GM12878 (cell line): Measurements from ENCODE around the gene NXPE1.

Experiments
- BCL11A ChIP-seq: IDR thresholded peaks from 2 replicates; pipeline ENCODE4 v1.6.1; 2011; ENCODE audit warnings: low read depth, low read length
- CTCF ChIP-seq, 3 experiments: IDR thresholded peaks in 2 of 3; conservative IDR thresholded peaks in 1 of 3; 2 replicates each; pipeline ENCODE4 v1.5.1; 2011; ENCODE audit warnings: low read depth in 3 of 3, low read length in 3 of 3, mild to moderate bottlenecking in 3 of 3, control low read depth in 2 of 3, moderate library complexity in 2 of 3, inconsistent platforms in 1 of 3, mixed read lengths in 1 of 3; ENCODE audit not compliant: control insufficient read depth in 2 of 3, insufficient read depth in 1 of 3; ENCODE audit errors: extremely low read depth in 1 of 3
- ELK1 ChIP-seq: IDR thresholded peaks from 2 replicates; pipeline ENCODE4 v1.6.1; 2012; ENCODE audit warnings: low read depth, low read length, improper control_type of control experiment
- IRF5 ChIP-seq: fragments of 450-650 bp; IDR thresholded peaks from 2 replicates; pipeline ENCODE4 v1.6.1; 2017; ENCODE audit warnings: borderline replicate concordance
- MYB ChIP-seq: fragments of 150-350 bp; IDR thresholded peaks from 2 replicates; pipeline ENCODE4 v1.6.1; 2014; ENCODE audit warnings: mild to moderate bottlenecking, low read depth, low read length, borderline replicate concordance
- POLR2A ChIP-seq: IDR thresholded peaks from 2 replicates; pipeline ENCODE4 v1.6.1; 2011; ENCODE audit warnings: low read depth, mild to moderate bottlenecking, low read length
- POU2F2 ChIP-seq: IDR thresholded peaks from 3 replicates; pipeline ENCODE4 v1.6.1; 2011; ENCODE audit warnings: low read depth, mild to moderate bottlenecking, low read length, borderline replicate concordance
- RB1 ChIP-seq: fragments of 450-650 bp; formaldehyde crosslinking; IDR thresholded peaks from 2 replicates; pipeline ENCODE4 v1.6.1; 2017; ENCODE audit warnings: mild to moderate bottlenecking, borderline replicate concordance
- RELA ChIP-seq: fragments of 450-650 bp; IDR thresholded peaks from 2 replicates; pipeline ENCODE4 v1.8.0; 2014; ENCODE audit warnings: borderline replicate concordance; ENCODE audit not compliant: partially characterized antibody
- TAF1 ChIP-seq: IDR thresholded peaks from 2 replicates; pipeline ENCODE4 v1.6.1; 2011; ENCODE audit warnings: mild to moderate bottlenecking, low read depth, low read length, borderline replicate concordance
- USF2 ChIP-seq: IDR thresholded peaks from 2 replicates; pipeline ENCODE4 v1.6.1; 2011; ENCODE audit warnings: low read depth, low read length, improper control_type of control experiment, borderline replicate concordance

- TF ChIP-seq CTCF (IDR thresholded peaks at IDR 0.05 in 2 of 3, conservative IDR thresholded peaks at IDR 0.05 in 1 of 3; ENCODE audit: control insufficient read depth in 2 of 3, extremely low read depth in 1 of 3, insufficient read depth in 1 of 3, low read depth in 3 of 3, low read length in 3 of 3) = no peak
- TF ChIP-seq RB1 = no peak
- TF ChIP-seq POLR2A = no peak
- no peak for TF ChIP-seq TAF1
- no peak for TF ChIP-seq USF2
- TF ChIP-seq BCL11A = no peak
- TF ChIP-seq RELA = no peak
- no peak for TF ChIP-seq ELK1
- TF ChIP-seq IRF5 = no peak
- TF ChIP-seq POU2F2 = no peak
- TF ChIP-seq MYB = no peak
Observed at GRCh38 chr11:114604886-114605285, 45.2 kb upstream of the NXPE1 start.
